Prostate gland (tissue), 2 donors: ENCODE results near the gene SNX19.

Experiments
- POLR2A ChIP-seq: fragments of 450-650 bp; IDR thresholded peaks from one replicate; pipeline ENCODE4 v1.6.1; 2016; ENCODE audit warnings: antibody characterized with exemption, mild to moderate bottlenecking
- POLR2AphosphoS5 ChIP-seq: sonication (generic); formaldehyde crosslinking; IDR thresholded peaks from one replicate; pipeline ENCODE4 v1.6.1; 2017; ENCODE audit warnings: antibody characterized with exemption
- TF ChIP-seq, protein P1 (sequence below), 4 experiments: fragments of 200-600 bp in 2 of 4; fragments of 450-650 bp in 2 of 4; sonication (generic) in 2 of 4; IDR thresholded peaks; 1 replicate in 3 of 4; 2 replicates in 1 of 4; pipeline ENCODE4 v1.5.1; 2016 to 2019; ENCODE audit warnings: antibody characterized with exemption in 4 of 4, mild to moderate bottlenecking in 2 of 4, moderate library complexity in 2 of 4

DNA sequence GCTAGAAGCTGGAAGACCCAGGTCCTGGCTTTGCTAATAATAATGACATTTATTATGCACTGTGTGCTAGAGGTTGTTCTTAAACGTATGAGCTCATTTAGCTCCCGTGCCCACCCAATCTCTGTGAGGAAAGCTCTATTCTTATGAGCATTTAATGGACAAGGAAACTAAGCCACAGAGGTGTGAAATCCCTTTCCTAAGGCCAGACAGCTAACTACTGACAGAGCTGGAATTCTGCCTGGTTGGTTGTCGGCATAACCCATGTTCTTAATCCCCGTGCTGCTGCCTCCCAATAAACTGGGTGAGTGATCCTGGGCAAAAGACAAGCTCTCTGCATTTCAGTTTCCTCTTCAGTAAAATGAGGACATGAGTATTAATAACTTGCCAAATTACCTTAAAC, 49.4 kb downstream of the SNX19 start:
- TF ChIP-seq, protein P1, sequence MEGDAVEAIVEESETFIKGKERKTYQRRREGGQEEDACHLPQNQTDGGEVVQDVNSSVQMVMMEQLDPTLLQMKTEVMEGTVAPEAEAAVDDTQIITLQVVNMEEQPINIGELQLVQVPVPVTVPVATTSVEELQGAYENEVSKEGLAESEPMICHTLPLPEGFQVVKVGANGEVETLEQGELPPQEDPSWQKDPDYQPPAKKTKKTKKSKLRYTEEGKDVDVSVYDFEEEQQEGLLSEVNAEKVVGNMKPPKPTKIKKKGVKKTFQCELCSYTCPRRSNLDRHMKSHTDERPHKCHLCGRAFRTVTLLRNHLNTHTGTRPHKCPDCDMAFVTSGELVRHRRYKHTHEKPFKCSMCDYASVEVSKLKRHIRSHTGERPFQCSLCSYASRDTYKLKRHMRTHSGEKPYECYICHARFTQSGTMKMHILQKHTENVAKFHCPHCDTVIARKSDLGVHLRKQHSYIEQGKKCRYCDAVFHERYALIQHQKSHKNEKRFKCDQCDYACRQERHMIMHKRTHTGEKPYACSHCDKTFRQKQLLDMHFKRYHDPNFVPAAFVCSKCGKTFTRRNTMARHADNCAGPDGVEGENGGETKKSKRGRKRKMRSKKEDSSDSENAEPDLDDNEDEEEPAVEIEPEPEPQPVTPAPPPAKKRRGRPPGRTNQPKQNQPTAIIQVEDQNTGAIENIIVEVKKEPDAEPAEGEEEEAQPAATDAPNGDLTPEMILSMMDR (IDR thresholded peaks at IDR 0.05): no peak
- TF ChIP-seq POLR2A (no peak), POLR2AphosphoS5 (no peak)
